ENCODE results near the gene ITPRID2.

- TF ChIP-seq CTCF (optimal IDR thresholded peaks at IDR 0.05 in 1 of 3, IDR thresholded peaks at IDR 0.05 in 1 of 3, conservative IDR thresholded peaks at IDR 0.05 in 1 of 3; ENCODE audit: extremely low read depth in 1 of 3, insufficient read depth in 2 of 3, low read length in 3 of 3) (no peak), EZH2 (IDR thresholded peaks at IDR 0.05; ENCODE audit: low read length) (no peak)
Observed at GRCh38 chr2:181952404-181953226, 61.1 kb downstream of the ITPRID2 start.

Measured in keratinocyte (primary cell).